ENCODE results near the gene RP9. TPM values are rescaled to one million over a fixed set of nuclear protein-coding genes. Genes with fewer than 3 reads are reported as not detected.

The RP9 gene
- total RNA-seq, 4 donors from 2014 or later: 7.3 to 25.6 (median 13.7) TPM

DNA sequence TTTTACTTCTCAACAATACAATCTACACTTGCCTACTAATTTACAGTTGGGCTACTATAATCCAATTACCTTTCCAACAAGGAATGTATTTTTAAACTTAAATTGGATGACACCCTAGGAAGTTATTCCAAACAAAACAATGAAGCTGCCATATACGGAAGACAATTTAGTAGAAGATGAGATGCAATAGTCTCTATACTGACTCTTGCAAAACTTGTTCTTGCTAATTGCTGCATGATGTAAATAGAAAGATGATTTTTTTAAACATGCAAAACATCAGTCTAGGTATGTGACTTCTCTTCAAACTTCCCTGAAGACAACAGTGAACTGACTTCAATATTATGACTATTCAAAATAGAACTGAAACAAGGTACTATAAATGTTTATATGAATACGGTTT, 64.2 kb downstream of the RP9 start:
- no peak for DNase-seq

More for the DNA sequence above, 64.2 kb downstream of the RP9 start:
- Histone ChIP-seq H3K4me1 (peaks cover 0 to 34% (median 0%) of the 10 kb centered on the region in 4 donors), H3K36me3 (no peaks in the 10 kb centered on the region), H3K9me3 (no peaks in the 10 kb centered on the region), H3K4me3 (no peak overlapping the region), H3K27ac (peak overlapping the region in 2 of 4 donors; percentile 32 to 84), H3K27me3 (no peaks in the 10 kb centered on the region)
- TF ChIP-seq CTCF (IDR thresholded peaks at IDR 0.05): no peak
- no peak for TF ChIP-seq POLR2A (IDR thresholded peaks at IDR 0.05)

Small RNA genes within 50 kb of the gene (small RNA-seq; reads per million reads assigned to genes)
- gene AC074338.1 (0 reads per million in 2 donors), gene RN7SL505P (0 reads per million in 2 donors)

Other genes with a start within 250 kb of the RP9 start
- 10 to 100 TPM; 22.2 to 43.7 (median 28.4) TPM for gene KBTBD2, start 217.6 kb downstream of the RP9 start, total RNA-seq
- 100 to 1,000 TPM in 3 of 4 donors, 10 to 100 TPM in 1; 93.2 to 145 (median 113) TPM for gene FKBP9, start 152.0 kb downstream of the RP9 start, total RNA-seq
- 100 to 1,000 TPM in 1 of 4 donors, 10 to 100 TPM in 3; 25.3 to 316 (median 79.8) TPM for gene NT5C3A, start 46.6 kb downstream of the RP9 start, total RNA-seq
- 10 to 100 TPM; 10.9 to 51.2 (median 19.4) TPM for gene BBS9, start 20.2 kb upstream of the RP9 start, total RNA-seq

All from Peyer's patch (tissue), 4 donors.